IPS-20b (cell line): ENCODE results near the gene RHOJ.
A peak's percentile ranks its signal among the peaks of the same experiment; 100 is the strongest.

Experiments used
- H3K27ac ChIP-seq: one replicate; pipeline ENCODE4 v1.5.1; 2013; ENCODE audit warnings: low read length
- H3K27me3 ChIP-seq: 2 replicates; pipeline ENCODE4 v1.6.1; 2013; ENCODE audit warnings: mild to moderate bottlenecking, low read length, inconsistent platforms; ENCODE audit not compliant: insufficient read depth
- H3K36me3 ChIP-seq: 2 replicates; pipeline ENCODE4 v1.6.1; 2013; ENCODE audit warnings: low read depth, mild to moderate bottlenecking, inconsistent platforms, low read length, moderate library complexity; ENCODE audit not compliant: insufficient read depth
- H3K4me1 ChIP-seq: 2 replicates; pipeline ENCODE4 v1.6.1; 2013; ENCODE audit warnings: mild to moderate bottlenecking, control low read depth, inconsistent platforms, low read length, moderate library complexity; ENCODE audit not compliant: insufficient read depth
- H3K4me3 ChIP-seq: 2 replicates; pipeline ENCODE4 v1.5.1; 2013; ENCODE audit warnings: mild to moderate bottlenecking, low read length, inconsistent platforms
- H3K9ac ChIP-seq: 2 replicates; pipeline ENCODE4 v1.6.1; 2013; ENCODE audit warnings: low read depth, mild to moderate bottlenecking, inconsistent platforms, low read length, moderate library complexity
- H3K9me3 ChIP-seq: 2 replicates; pipeline ENCODE4 v1.6.1; 2013; ENCODE audit warnings: mild to moderate bottlenecking, low read depth, low read length, inconsistent platforms; ENCODE audit not compliant: insufficient read depth

RHOJ gene

GRCh38 chr14:63180011-63180410 lies 24.2 kb upstream of the RHOJ start:
- Histone ChIP-seq H3K4me1 (no peaks in the 10 kb centered on the region), H3K27ac (no peak overlapping the region)

GRCh38 chr14:63182968-63183367 lies 21.3 kb upstream of the RHOJ start:
- Histone ChIP-seq H3K9me3 (no peaks in the 10 kb centered on the region), H3K4me3 (no peak overlapping the region), H3K27ac (no peak overlapping the region), H3K27me3 (no peaks in the 10 kb centered on the region), H3K4me1 (no peaks in the 10 kb centered on the region), H3K9ac (no peak overlapping the region), H3K36me3 (no peaks in the 10 kb centered on the region)

More at GRCh38 chr14:63180011-63180410, 24.2 kb upstream of the RHOJ start:
- H3K27me3 ChIP-seq = no peaks in the 10 kb centered on the region
- no peaks in the 10 kb centered on the region for H3K9me3 ChIP-seq
- H3K9ac ChIP-seq = no peak overlapping the region
- H3K36me3 ChIP-seq = no peaks in the 10 kb centered on the region
- H3K4me3 ChIP-seq = no peak overlapping the region

- Histone ChIP-seq H3K4me1 (no peaks in the 10 kb centered on the region), H3K4me3 (no peak overlapping the region), H3K36me3 (no peaks in the 10 kb centered on the region), H3K27ac (no peak overlapping the region), H3K9me3 (no peaks in the 10 kb centered on the region), H3K27me3 (no peaks in the 10 kb centered on the region), H3K9ac (no peak overlapping the region)
Observed at GRCh38 chr14:63186453-63186852, 17.8 kb upstream of the RHOJ start.

- Histone ChIP-seq H3K4me1 (no peaks in the 10 kb centered on the region), H3K27me3 (no peaks in the 10 kb centered on the region), H3K36me3 (no peaks in the 10 kb centered on the region), H3K9ac (no peak overlapping the region), H3K27ac (no peak overlapping the region), H3K9me3 (peaks cover 5% of the 10 kb centered on the region), H3K4me3 (no peak overlapping the region)
Observed at GRCh38 chr14:63191211-63191610, 13.0 kb upstream of the RHOJ start.

- Histone ChIP-seq H3K27ac (no peak overlapping the region), H3K4me3 (no peak overlapping the region), H3K27me3 (no peaks in the 10 kb centered on the region), H3K36me3 (no peaks in the 10 kb centered on the region), H3K9me3 (peaks cover 5% of the 10 kb centered on the region), H3K4me1 (no peaks in the 10 kb centered on the region), H3K9ac (no peak overlapping the region)
Observed at GRCh38 chr14:63192085-63192484, 12.2 kb upstream of the RHOJ start.

- H3K27me3 ChIP-seq = no peaks in the 10 kb centered on the region
Observed at GRCh38 chr14:63193236-63193635, 11.0 kb upstream of the RHOJ start.

GRCh38 chr14:63200035-63200740 lies 4.1 kb upstream of the RHOJ start:
- Histone ChIP-seq H3K27ac (no peak overlapping the region), H3K36me3 (no peaks in the 10 kb centered on the region), H3K4me3 (no peak overlapping the region), H3K9ac (no peak overlapping the region), H3K9me3 (no peaks in the 10 kb centered on the region), H3K27me3 (no peaks in the 10 kb centered on the region), H3K4me1 (peaks cover 17% of the 10 kb centered on the region)

More at GRCh38 chr14:63193236-63193635, 11.0 kb upstream of the RHOJ start:
- Histone ChIP-seq H3K9me3 (peaks cover 5% of the 10 kb centered on the region), H3K27ac (no peak overlapping the region), H3K4me3 (no peak overlapping the region), H3K9ac (no peak overlapping the region), H3K4me1 (no peaks in the 10 kb centered on the region), H3K36me3 (no peaks in the 10 kb centered on the region)

GRCh38 chr14:63200767-63201166 lies 3.5 kb upstream of the RHOJ start:
- no peaks in the 10 kb centered on the region for H3K9me3 ChIP-seq
- H3K4me3 ChIP-seq = no peak overlapping the region
- H3K27me3 ChIP-seq = no peaks in the 10 kb centered on the region
- H3K27ac ChIP-seq = no peak overlapping the region
- H3K9ac ChIP-seq = no peak overlapping the region
- no peaks in the 10 kb centered on the region for H3K36me3 ChIP-seq
- peaks cover 18% of the 10 kb centered on the region for H3K4me1 ChIP-seq

GRCh38 chr14:63203015-63203414 lies 1.2 kb upstream of the RHOJ start:
- Histone ChIP-seq H3K27me3 (no peaks in the 10 kb centered on the region), H3K27ac (no peak overlapping the region), H3K36me3 (no peaks in the 10 kb centered on the region), H3K4me3 (no peak overlapping the region), H3K9ac (no peak overlapping the region), H3K4me1 (peaks cover 18% of the 10 kb centered on the region), H3K9me3 (no peaks in the 10 kb centered on the region)

GRCh38 chr14:63203618-63204406 lies 431 bp upstream of the RHOJ start:
- no peak overlapping the region for H3K27ac ChIP-seq
- peak overlapping the region; percentile 37; the same call in 1 of the 2 replicates for H3K9ac ChIP-seq
- no peaks in the 10 kb centered on the region for H3K9me3 ChIP-seq
- H3K4me1 ChIP-seq = peaks cover 18% of the 10 kb centered on the region
- peak overlapping the region; percentile 56; the same call in 1 of the 2 replicates for H3K4me3 ChIP-seq
- no peaks in the 10 kb centered on the region for H3K27me3 ChIP-seq
- no peaks in the 10 kb centered on the region for H3K36me3 ChIP-seq

GRCh38 chr14:63205044-63205575 lies 867 bp downstream of the RHOJ start:
- peaks cover 18% of the 10 kb centered on the region for H3K4me1 ChIP-seq
- H3K27me3 ChIP-seq = no peaks in the 10 kb centered on the region
- no peak overlapping the region; the same call in 1 of the 2 replicates for H3K9ac ChIP-seq
- no peak overlapping the region for H3K27ac ChIP-seq
- H3K36me3 ChIP-seq = no peaks in the 10 kb centered on the region
- no peaks in the 10 kb centered on the region for H3K9me3 ChIP-seq
- H3K4me3 ChIP-seq = no peak overlapping the region; the same call in 1 of the 2 replicates

GRCh38 chr14:63205866-63206265 lies 1.6 kb downstream of the RHOJ start:
- no peak overlapping the region for H3K9ac ChIP-seq
- H3K9me3 ChIP-seq = no peaks in the 10 kb centered on the region
- H3K27ac ChIP-seq = no peak overlapping the region
- no peaks in the 10 kb centered on the region for H3K27me3 ChIP-seq
- H3K4me1 ChIP-seq = peaks cover 18% of the 10 kb centered on the region
- H3K4me3 ChIP-seq = no peak overlapping the region
- no peaks in the 10 kb centered on the region for H3K36me3 ChIP-seq
